ENCODE measurements around the gene ZC3HAV1.
"Not testable (repeated sequence)": the region's sequence is repeated elsewhere in the genome, so short reads cannot be mapped to it uniquely, and the experiment has no call there.

The ZC3HAV1 gene

DNA sequence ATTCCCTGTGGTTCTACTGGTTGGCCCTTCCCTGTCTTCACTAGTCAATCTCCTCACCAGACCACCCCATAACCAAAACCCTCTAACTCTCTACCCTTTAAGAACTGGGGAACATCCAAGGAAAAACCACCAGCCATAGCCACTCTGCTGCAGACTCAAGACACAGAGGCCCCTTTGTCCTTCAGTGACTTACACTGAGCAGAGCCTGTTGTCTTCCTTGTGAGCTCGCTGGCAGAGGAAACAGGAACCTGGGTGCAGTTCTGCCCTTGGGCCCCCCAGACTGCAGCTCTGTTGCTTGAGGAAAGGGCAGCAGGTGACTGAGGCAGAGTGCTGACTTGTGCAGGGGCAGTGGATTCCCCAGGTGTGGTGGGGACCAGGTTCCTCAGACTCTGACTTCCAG is 30.6 kb downstream of the ZC3HAV1 start:
- no peak for DNase-seq (ENCODE audit: insufficient read length, low spot score)
- no peak for FAIRE-seq
- TF ChIP-seq SPI1 (IDR thresholded peaks at IDR 0.05; ENCODE audit: low read depth, low read length): no peak
- TF ChIP-seq POU2F2 (IDR thresholded peaks at IDR 0.05; ENCODE audit: low read depth, low read length): no peak
- no peak for TF ChIP-seq TAF1 (IDR thresholded peaks at IDR 0.05; ENCODE audit: low read depth, low read length)
- no peak for TF ChIP-seq POLR2AphosphoS5 (IDR thresholded peaks at IDR 0.05; ENCODE audit: low read depth, low read length)
- TF ChIP-seq PAX5 (IDR thresholded peaks at IDR 0.05; ENCODE audit: insufficient read depth, low read length, severe bottlenecking): no peak
- TF ChIP-seq POLR2A (IDR thresholded peaks at IDR 0.05; ENCODE audit: low read depth, low read length): no peak

DNA sequence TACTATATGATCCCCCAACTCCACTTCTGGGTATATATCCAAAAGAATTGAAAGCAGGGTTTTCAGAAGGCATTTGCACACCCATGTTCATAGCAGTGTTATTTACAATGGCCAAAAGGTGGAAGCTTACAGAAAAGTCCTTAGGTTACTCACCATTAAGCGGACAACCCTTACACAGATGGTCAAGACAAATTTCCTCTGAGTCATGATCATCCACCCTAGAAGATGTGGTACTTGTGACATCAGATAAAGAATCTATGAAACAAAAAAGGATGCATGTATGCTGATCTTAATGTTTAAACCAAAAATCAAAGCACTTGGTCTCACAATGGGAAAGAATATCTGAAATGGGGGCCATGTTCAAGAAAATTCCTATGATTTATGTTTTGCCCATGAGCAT is 31.1 kb downstream of the ZC3HAV1 start:
- no peak for FAIRE-seq
- no peak for DNase-seq (ENCODE audit: insufficient read length, low spot score)
- no peak for TF ChIP-seq POLR2A (IDR thresholded peaks at IDR 0.05; ENCODE audit: low read depth, low read length)

DNA sequence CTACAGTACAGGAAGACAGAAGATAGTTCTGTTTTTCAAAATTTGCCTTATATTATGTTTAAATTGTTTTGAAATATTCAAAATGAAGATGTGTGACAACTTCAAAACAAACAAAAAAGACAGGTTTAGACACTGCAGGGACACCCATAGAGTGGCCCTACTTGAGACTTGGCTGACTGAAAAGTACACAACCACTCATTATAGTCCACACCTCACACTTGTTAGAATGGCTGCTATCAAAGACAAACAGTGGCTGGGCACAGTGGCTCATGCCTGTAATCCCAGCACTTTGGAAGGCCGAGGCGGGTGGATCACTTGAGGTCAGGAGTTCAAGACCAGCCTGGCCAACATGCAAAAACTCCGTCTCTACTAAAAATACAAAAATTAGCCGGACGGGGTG is 31.8 kb downstream of the ZC3HAV1 start:
- not testable (repeated sequence) for DNase-seq (ENCODE audit: insufficient read length, low spot score); FAIRE-seq

DNA sequence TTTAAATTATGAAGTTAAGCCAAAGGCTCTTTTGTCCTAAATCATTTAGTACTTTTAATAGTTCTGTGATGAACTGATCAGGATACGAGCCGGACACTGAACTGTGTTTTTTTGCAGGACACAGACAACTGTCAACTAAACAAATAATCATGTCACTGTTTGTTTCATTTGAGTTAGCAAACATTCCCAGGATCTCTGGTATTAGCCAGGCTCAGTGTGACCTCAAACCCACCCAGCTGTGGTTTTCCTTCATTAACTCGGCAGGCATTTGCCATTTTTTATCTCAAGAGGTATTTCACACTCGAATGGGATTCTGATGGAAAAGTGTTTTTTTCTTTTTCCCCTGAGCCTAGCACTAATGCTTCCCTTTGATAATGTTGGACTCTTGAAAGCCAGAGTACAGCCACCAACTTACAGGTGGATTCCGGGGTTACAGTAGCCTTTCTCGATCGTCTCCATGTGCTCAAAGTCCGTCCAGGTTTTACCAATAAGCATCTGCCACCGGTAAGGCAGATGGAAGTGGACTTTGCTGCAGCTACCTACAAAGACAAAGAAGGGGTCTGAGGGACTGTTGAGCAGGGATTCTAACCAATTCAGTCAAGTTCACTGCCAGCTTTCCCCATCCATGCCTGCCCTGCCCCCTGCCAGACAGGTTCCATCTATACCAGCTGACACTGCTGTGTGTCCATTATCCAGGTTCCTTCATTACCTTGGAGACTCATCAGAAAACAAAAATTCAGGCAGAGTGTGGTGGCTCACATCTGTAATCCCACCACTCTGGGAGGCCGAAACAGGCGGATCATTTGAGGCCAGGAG is 33.4 kb downstream of the ZC3HAV1 start:
- no peak for TF ChIP-seq SPI1 (IDR thresholded peaks at IDR 0.05; ENCODE audit: low read depth, low read length)
- no peak for TF ChIP-seq POU2F2 (IDR thresholded peaks at IDR 0.05; ENCODE audit: low read depth, low read length)
- TF ChIP-seq POLR2AphosphoS5 (IDR thresholded peaks at IDR 0.05; ENCODE audit: low read depth, low read length): no peak
- TF ChIP-seq TAF1 (IDR thresholded peaks at IDR 0.05; ENCODE audit: low read depth, low read length): no peak
- no peak for TF ChIP-seq POLR2A (IDR thresholded peaks at IDR 0.05; ENCODE audit: low read depth, low read length)
- TF ChIP-seq PAX5 (IDR thresholded peaks at IDR 0.05; ENCODE audit: insufficient read depth, low read length, severe bottlenecking): no peak
- FAIRE-seq: no peak
- DNase-seq (ENCODE audit: insufficient read length, low spot score): no peak

DNA sequence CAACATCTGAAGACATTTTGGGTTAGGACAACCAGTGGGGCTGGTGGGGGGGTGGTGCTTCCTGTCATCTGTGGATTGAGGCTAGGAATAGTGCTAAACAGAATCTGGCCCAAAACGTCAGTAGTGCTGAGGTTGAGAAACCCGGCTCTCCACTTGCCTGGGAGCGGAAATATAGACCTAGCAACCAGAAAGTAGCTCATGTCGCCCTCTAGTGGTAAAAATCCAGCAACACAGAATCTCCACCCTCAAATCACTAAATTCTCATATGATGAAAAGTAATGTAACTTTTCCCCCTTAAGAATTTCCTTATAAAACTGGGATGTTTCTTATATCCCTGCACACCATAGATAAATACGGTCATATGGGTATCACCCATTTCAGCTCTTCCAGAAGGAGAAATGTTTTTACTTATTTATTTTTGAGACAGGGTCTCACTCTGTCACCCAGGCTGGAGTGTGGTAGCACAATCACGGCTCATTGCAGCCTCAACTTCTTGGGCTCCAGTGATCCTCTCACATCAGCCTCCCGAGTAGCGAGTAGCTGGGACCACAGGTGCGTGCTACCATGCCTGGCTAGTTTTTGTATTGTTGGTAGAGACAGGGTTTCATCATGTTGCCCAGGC is 34.4 kb downstream of the ZC3HAV1 start:
- peak; percentile 41 for DNase-seq (ENCODE audit: insufficient read length, low spot score)
- FAIRE-seq: peak; percentile 31
- TF ChIP-seq POLR2AphosphoS5 (IDR thresholded peaks at IDR 0.05; ENCODE audit: low read depth, low read length) (no peak), POLR2A (IDR thresholded peaks at IDR 0.05; ENCODE audit: low read depth, low read length) (no peak), SPI1 (IDR thresholded peaks at IDR 0.05; ENCODE audit: low read depth, low read length) (no peak), POU2F2 (IDR thresholded peaks at IDR 0.05; ENCODE audit: low read depth, low read length) (no peak), PAX5 (IDR thresholded peaks at IDR 0.05; ENCODE audit: insufficient read depth, low read length, severe bottlenecking) (no peak), TAF1 (IDR thresholded peaks at IDR 0.05; ENCODE audit: low read depth, low read length) (no peak)

DNA sequence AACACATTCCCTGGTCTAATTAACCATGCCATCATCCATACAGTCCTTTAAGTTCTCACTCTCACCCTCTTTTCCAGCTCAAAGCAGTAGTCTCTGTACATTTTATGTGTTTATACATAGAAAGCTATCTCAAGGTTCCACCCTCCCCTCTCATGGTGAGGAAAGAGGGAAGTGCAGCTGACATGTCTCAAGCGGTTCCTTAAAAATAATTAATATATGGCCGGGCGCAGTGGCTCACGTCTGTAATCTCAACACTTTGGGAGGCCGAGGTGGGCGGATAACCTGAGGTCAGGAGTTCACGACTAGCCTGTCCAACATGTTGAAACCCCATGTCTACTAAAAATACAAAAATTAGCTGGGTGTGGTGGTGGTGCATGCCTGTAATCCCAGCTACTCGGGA is 36.7 kb downstream of the ZC3HAV1 start:
- TF ChIP-seq PAX5 (IDR thresholded peaks at IDR 0.05; ENCODE audit: insufficient read depth, low read length, severe bottlenecking): no peak
- TF ChIP-seq POLR2AphosphoS5 (IDR thresholded peaks at IDR 0.05; ENCODE audit: low read depth, low read length): no peak
- no peak for TF ChIP-seq POLR2A (IDR thresholded peaks at IDR 0.05; ENCODE audit: low read depth, low read length)
- TF ChIP-seq SPI1 (IDR thresholded peaks at IDR 0.05; ENCODE audit: low read depth, low read length): peak; percentile 26; the same call in 1 of the 2 replicates
- no peak for TF ChIP-seq TAF1 (IDR thresholded peaks at IDR 0.05; ENCODE audit: low read depth, low read length)
- DNase-seq (ENCODE audit: insufficient read length, low spot score) (no peak), FAIRE-seq (no peak)

DNA sequence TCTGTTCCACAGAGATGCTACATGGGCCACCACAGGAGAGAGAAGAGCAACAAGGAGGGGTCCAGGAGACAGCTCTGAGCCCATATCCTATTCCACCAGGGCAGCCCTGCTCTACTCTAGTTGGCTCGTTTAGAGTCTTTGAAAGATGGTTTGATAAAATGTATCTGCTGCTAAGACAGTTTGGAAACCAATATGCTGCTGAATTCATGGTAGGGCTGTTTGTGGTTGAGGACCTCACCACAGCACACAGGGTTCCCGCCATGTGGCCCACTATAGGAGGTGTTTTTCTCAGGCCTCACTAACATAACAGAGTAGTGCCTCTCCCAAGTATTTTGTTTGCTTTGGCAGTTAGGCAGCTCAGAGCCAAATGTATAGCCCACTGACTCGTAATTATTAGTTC is 37.8 kb downstream of the ZC3HAV1 start:
- DNase-seq (ENCODE audit: insufficient read length, low spot score) (no peak), FAIRE-seq (no peak)
- TF ChIP-seq POLR2A (IDR thresholded peaks at IDR 0.05; ENCODE audit: low read depth, low read length) (no peak), POLR2AphosphoS5 (IDR thresholded peaks at IDR 0.05; ENCODE audit: low read depth, low read length) (no peak), PAX5 (IDR thresholded peaks at IDR 0.05; ENCODE audit: insufficient read depth, low read length, severe bottlenecking) (no peak), POU2F2 (IDR thresholded peaks at IDR 0.05; ENCODE audit: low read depth, low read length) (no peak), TAF1 (IDR thresholded peaks at IDR 0.05; ENCODE audit: low read depth, low read length) (no peak), SPI1 (IDR thresholded peaks at IDR 0.05; ENCODE audit: low read depth, low read length) (no peak)

DNA sequence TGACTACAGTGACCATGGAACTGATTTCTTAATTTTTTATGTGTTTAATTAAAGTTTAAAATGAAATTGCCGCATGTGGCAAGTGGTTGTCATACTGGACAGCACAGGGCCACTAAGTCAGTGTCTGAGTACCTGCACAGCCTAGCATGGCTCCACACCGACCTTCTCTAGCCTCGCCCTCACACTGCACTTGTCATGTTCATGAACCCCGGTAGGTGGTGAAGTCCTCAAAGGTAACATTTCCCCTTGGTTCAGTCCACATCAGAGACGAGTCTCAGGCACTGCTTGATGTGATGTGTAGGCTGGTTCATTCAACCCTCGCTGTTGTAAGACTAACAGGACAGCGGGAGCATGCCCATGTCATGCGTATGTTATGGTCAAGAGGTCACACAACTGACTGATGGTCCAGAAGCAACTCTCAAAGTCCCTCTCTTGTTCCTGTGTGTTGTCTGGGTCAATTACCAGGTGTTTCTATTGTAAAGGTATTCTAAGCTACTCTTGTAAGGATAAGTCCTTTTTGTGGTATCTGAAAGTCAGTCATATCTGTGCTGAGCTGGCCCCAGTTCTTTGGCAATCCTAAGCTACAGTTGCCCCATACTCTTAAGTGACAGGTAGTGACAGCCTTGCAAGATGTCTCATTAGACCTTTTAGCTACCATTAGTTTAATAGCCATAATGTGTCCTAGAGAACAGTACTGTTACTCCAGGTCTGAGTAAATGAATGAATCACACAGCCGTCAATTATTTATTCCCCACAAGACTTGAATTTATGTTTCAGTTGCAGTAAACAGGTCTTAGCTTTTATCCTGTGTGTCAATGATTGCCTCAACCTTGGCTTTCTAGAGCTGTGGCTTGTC is 40.7 kb downstream of the ZC3HAV1 start:
- FAIRE-seq (no peak), DNase-seq (ENCODE audit: insufficient read length, low spot score) (no peak)
- TF ChIP-seq POLR2A (IDR thresholded peaks at IDR 0.05; ENCODE audit: low read depth, low read length) (0 out of 2 replicates have a peak, but pooled peaks have one; percentile 29), TAF1 (IDR thresholded peaks at IDR 0.05; ENCODE audit: low read depth, low read length) (no peak)

DNA sequence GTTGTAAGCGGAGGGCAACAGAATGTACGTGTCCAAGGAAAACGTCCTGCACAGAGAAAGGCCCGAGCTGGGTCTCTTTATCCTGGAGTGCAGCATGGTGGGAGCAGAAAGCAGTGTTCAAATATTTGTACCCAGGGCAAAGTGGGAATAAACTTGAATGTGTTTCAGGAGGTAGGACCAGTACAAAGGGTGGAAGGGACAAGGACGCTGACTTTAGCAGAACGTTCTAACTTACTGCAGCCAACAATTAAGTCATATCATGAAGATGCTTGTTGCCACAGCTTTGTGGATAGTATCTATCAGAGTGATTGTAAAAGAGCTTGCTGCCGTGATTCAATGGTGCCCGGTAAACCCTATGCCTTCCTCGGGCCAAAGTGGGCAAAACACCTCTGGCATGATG is 43.2 kb downstream of the ZC3HAV1 start:
- FAIRE-seq: no peak
- DNase-seq (ENCODE audit: insufficient read length, low spot score): no peak
- no peak for TF ChIP-seq SPI1 (IDR thresholded peaks at IDR 0.05; ENCODE audit: low read depth, low read length)
- peak; percentile 63; the same call in 1 of the 2 replicates for TF ChIP-seq POLR2A (IDR thresholded peaks at IDR 0.05; ENCODE audit: low read depth, low read length)
- no peak for TF ChIP-seq POLR2AphosphoS5 (IDR thresholded peaks at IDR 0.05; ENCODE audit: low read depth, low read length)

DNA sequence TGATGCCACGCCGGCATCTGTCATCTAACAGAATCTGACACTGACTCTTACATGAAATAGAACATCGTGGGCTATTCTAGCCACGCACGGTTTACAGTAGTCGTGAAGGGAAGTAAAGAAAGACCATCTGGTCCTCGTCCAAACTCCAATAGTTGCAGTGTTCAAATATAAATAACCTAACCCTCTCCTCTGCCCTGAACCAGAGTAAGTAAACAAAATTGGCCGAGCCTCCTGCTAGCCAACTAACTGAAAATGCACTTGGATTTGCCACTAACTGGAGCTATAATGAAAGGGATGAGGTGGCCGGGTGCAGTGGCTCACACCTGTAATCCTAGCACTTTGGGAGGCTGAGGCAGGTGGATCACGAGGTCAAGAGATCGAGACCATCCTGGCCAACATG is 44.2 kb downstream of the ZC3HAV1 start:
- no peak for TF ChIP-seq TAF1 (IDR thresholded peaks at IDR 0.05; ENCODE audit: low read depth, low read length)
- TF ChIP-seq SPI1 (IDR thresholded peaks at IDR 0.05; ENCODE audit: low read depth, low read length): no peak
- no peak for TF ChIP-seq POLR2AphosphoS5 (IDR thresholded peaks at IDR 0.05; ENCODE audit: low read depth, low read length)
- TF ChIP-seq POU2F2 (IDR thresholded peaks at IDR 0.05; ENCODE audit: low read depth, low read length): no peak
- DNase-seq (ENCODE audit: insufficient read length, low spot score): no peak
- FAIRE-seq: no peak
